Hepatocyte (in vitro differentiated cells): Measurements from ENCODE around the gene SIK3. TPM values are rescaled to one million over a fixed set of nuclear protein-coding genes. Genes with fewer than 3 reads are reported as not detected.
"Not testable (repeated sequence)": the region's sequence is repeated elsewhere in the genome, so short reads cannot be mapped to it uniquely, and the experiment has no call there.

Experiments used
- DNase-seq: peaks from one replicate; pipeline ENCODE4 v3.0.0-alpha.2; 2016; ENCODE audit warnings: low spot score
- H2AFZ ChIP-seq: fragments of 200-600 bp; sonication (generic); 2 replicates; pipeline ENCODE4 v1.6.0; 2016; ENCODE audit warnings: antibody characterized with exemption, mild to moderate bottlenecking
- H3K27ac ChIP-seq: fragments of 200-600 bp; sonication (generic); 2 replicates; pipeline ENCODE4 v1.5.1; 2016; ENCODE audit warnings: mild to moderate bottlenecking
- H3K27me3 ChIP-seq: fragments of 200-600 bp; sonication (generic); 2 replicates; pipeline ENCODE4 v1.6.1; 2016
- H3K36me3 ChIP-seq: fragments of 200-600 bp; sonication (generic); replicated peaks from 2 replicates; pipeline ENCODE4 v1.5.1; 2016; ENCODE audit warnings: low read depth; ENCODE audit not compliant: insufficient read depth
- H3K4me1 ChIP-seq: fragments of 200-600 bp; sonication (generic); 2 replicates; pipeline ENCODE4 v1.5.1; 2016; ENCODE audit warnings: mild to moderate bottlenecking, moderate library complexity; ENCODE audit not compliant: insufficient read depth
- H3K4me2 ChIP-seq: fragments of 200-600 bp; sonication (generic); 2 replicates; pipeline ENCODE4 v1.6.0; 2016
- H3K4me3 ChIP-seq: fragments of 200-600 bp; sonication (generic); 2 replicates; pipeline ENCODE4 v1.5.1; 2016; ENCODE audit warnings: mild to moderate bottlenecking
- H3K79me2 ChIP-seq: fragments of 200-600 bp; sonication (generic); 2 replicates; pipeline ENCODE4 v1.6.0; 2017; ENCODE audit warnings: mild to moderate bottlenecking
- H3K9me2 ChIP-seq: fragments of 200-600 bp; sonication (generic); replicated peaks from 2 replicates; pipeline ENCODE4 v1.6.0; 2017; ENCODE audit warnings: mild to moderate bottlenecking; ENCODE audit not compliant: insufficient read depth
- H3K9me3 ChIP-seq: fragments of 200-600 bp; sonication (generic); 2 replicates; pipeline ENCODE4 v1.5.1; 2016; ENCODE audit warnings: low read depth, mild to moderate bottlenecking
- H4K20me1 ChIP-seq: fragments of 200-600 bp; sonication (generic); 2 replicates; pipeline ENCODE4 v1.6.0; 2016; ENCODE audit warnings: mild to moderate bottlenecking; ENCODE audit not compliant: insufficient read depth, poor library complexity, severe bottlenecking
- EZH2 ChIP-seq: fragments of 200-600 bp; sonication (generic); IDR thresholded peaks from 2 replicates; pipeline ENCODE4 v1.6.1; 2016; ENCODE audit warnings: antibody characterized with exemption, mild to moderate bottlenecking, borderline replicate concordance
- EZH2phosphoT487 ChIP-seq: fragments of 200-600 bp; sonication (generic); IDR thresholded peaks from one replicate; pipeline ENCODE4 v1.6.1; 2018; ENCODE audit warnings: antibody characterized with exemption, mild to moderate bottlenecking, low read depth, moderate library complexity; ENCODE audit not compliant: unreplicated experiment, severe bottlenecking
- WGBS: methylation state at CpG from one replicate; pipeline ENCODE4 v1.1.6; 2016; ENCODE audit warnings: low lambda C conversion rate; ENCODE audit errors: missing lambda C conversion rate; 5-methylcytosine and 5-hydroxymethylcytosine counted together
- polyA plus RNA-seq: library from polyadenylated mRNA; unstranded; fragments of >200 nt; fragmentation: Nextera tagmentation; extraction: Ambion mirVana; gene quantifications from 2 replicates; pipeline ENCODE4 v1.2.1, GENCODE V29; 2016
- total RNA-seq: library from RNA; depleted of rRNA; stranded (reverse); fragments of >200 nt; gene quantifications from 2 replicates; pipeline ENCODE4 v1.2.3, GENCODE V29; 2014
- TF ChIP-seq, protein P1 (sequence below): fragments of 200-600 bp; sonication (generic); IDR thresholded peaks from 2 replicates; pipeline ENCODE4 v1.5.1; 2016; ENCODE audit warnings: antibody characterized with exemption, mild to moderate bottlenecking; ENCODE audit not compliant: poor library complexity

SIK3 gene
- total and polyA plus RNA-seq, 2 experiments from 2014 or later: 15.8 to 17.7 TPM

DNA sequence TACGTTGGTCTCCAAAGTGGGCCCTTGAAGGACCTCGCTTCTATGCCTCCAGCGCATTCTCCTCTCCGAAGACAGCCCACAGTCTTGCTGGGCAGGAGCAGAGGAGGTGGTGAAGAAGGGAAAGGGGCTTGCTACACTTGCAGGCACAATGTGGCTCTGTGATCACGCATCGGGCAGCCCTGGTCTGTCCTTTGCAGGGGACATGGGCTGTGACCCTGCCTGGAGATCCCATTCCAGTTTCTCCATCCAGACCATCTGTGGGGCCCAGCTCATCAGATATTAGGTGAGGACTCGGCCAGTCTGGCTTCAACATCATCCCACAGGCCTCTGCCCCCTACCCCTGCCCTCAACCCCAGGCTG is 261.6 kb downstream of the SIK3 start:
- Histone ChIP-seq H3K9me3 (no peaks in the 10 kb centered on the region), H3K4me3 (no peak overlapping the region), H3K4me1 (peaks cover 39% of the 10 kb centered on the region), H3K36me3 (no peaks in the 10 kb centered on the region), H3K27me3 (no peaks in the 10 kb centered on the region), H3K27ac (peak overlapping the region; percentile 88), H2AFZ (no peak overlapping the region), H4K20me1 (no peaks in the 10 kb centered on the region), H3K9me2 (no peaks in the 10 kb centered on the region), H3K4me2 (peak overlapping the region; percentile 83), H3K79me2 (peaks cover 5% of the 10 kb centered on the region)
- no peak for TF ChIP-seq EZH2
- no peak for TF ChIP-seq EZH2phosphoT487
- TF ChIP-seq, protein P1, sequence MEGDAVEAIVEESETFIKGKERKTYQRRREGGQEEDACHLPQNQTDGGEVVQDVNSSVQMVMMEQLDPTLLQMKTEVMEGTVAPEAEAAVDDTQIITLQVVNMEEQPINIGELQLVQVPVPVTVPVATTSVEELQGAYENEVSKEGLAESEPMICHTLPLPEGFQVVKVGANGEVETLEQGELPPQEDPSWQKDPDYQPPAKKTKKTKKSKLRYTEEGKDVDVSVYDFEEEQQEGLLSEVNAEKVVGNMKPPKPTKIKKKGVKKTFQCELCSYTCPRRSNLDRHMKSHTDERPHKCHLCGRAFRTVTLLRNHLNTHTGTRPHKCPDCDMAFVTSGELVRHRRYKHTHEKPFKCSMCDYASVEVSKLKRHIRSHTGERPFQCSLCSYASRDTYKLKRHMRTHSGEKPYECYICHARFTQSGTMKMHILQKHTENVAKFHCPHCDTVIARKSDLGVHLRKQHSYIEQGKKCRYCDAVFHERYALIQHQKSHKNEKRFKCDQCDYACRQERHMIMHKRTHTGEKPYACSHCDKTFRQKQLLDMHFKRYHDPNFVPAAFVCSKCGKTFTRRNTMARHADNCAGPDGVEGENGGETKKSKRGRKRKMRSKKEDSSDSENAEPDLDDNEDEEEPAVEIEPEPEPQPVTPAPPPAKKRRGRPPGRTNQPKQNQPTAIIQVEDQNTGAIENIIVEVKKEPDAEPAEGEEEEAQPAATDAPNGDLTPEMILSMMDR: no peak
- WGBS: 86% methylated on average over 7 of the region's 7 CpGs
- DNase-seq: no peak

DNA sequence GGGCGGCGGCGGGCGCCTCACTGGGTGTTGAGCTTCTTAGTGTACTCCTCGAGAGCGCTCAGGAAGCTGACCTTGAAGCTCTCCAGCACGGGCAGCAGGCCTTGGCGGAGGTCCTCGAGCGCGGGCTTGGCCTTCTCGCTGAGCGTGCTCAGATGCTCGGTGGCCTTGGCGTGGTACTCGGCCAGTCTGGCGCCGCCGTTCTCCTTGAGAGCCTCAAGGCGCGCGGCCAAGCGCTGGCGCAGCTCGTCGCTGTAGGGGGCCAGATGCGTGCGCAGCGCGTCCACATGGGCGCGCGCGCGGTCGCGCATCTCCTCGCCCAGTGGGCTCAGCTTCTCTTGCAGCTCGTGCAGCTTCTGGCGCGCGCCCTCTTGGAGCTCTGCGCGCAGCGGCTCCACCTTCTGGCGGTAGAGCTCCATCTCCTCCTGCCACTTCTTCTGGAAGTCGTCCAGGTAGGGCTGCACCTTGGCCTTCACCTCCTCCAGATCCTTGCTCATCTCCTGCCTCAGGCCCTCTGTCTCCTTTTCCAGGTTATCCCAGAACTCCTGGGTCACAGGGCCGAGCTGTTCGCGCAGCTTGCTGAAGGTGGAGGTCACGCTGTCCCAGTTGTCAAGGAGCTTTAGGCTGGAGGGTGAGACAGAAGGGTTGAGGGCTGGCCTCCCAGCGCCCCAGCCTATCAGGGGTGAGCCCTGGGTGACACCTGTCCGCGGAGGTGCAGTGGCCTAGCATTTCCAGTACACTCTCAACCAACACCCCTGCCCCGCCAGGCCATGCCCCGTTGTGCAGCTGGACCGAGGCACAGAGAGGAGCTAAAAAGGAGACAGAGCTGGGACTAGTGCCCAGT is 262.2 kb downstream of the SIK3 start:
- 14% methylated on average over 57 of the region's 57 CpGs for WGBS
- H3K4me1 ChIP-seq: peaks cover 39% of the 10 kb centered on the region
- H3K4me2 ChIP-seq: peak overlapping the region; percentile 83
- H3K9me2 ChIP-seq: no peaks in the 10 kb centered on the region
- H2AFZ ChIP-seq: peak overlapping the region; percentile 61
- peaks cover 5% of the 10 kb centered on the region for H3K79me2 ChIP-seq
- H3K36me3 ChIP-seq: no peaks in the 10 kb centered on the region
- DNase-seq: peak; percentile 95
- H3K27me3 ChIP-seq: no peaks in the 10 kb centered on the region
- peak overlapping the region; percentile 88 for H3K27ac ChIP-seq
- H3K9me3 ChIP-seq: no peaks in the 10 kb centered on the region
- TF ChIP-seq, protein P1: peak; percentile 65
- no peak for TF ChIP-seq EZH2
- no peaks in the 10 kb centered on the region for H4K20me1 ChIP-seq
- H3K4me3 ChIP-seq: no peak overlapping the region

DNA sequence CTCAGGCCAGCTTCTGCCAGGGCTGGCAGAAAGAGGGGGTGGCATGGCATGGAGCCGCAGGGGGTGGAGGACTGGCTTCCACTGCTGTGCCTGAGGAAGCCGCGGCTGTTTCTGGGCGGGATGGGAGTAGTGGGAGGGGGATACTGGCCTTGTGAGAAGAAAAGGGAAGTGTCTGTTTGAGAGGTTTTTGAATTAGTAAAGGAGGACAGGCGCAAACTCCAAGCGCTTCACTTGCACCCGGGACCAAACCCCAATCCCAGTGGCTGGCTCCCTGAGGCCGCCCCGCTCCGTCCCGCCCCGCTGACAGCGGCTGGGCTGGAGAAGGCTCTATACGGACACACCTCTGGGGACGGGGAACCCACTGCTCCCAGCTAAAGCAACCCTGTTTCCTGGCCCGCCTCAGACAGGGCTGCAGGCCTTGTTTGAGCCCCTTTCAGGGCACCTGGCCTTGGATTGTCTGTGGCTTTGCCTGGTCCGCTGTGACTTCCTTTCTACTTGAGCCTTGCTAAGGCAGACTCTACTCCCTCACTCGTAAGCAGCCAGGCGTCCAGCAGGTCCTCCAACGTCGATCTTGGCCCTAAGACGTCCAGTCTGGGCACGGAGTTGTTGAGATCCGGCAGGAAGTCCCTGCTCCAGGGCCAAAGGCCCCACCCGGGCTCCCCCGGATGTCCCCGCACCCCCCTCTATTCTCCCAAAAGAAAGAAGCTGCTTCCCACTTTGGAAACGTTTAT is 263.0 kb downstream of the SIK3 start:
- no peaks in the 10 kb centered on the region for H3K36me3 ChIP-seq
- peak overlapping the region; percentile 83 for H3K4me2 ChIP-seq
- H3K4me3 ChIP-seq: no peak overlapping the region
- H3K4me1 ChIP-seq: peaks cover 40% of the 10 kb centered on the region
- H3K9me3 ChIP-seq: no peaks in the 10 kb centered on the region
- TF ChIP-seq EZH2phosphoT487: no peak
- TF ChIP-seq, protein P1: no peak
- H2AFZ ChIP-seq: peak overlapping the region; percentile 61
- H3K79me2 ChIP-seq: peaks cover 5% of the 10 kb centered on the region
- no peaks in the 10 kb centered on the region for H4K20me1 ChIP-seq
- DNase-seq: no peak
- WGBS: 67% methylated on average over 25 of the region's 28 CpGs
- no peaks in the 10 kb centered on the region for H3K27me3 ChIP-seq
- no peaks in the 10 kb centered on the region for H3K9me2 ChIP-seq
- peak overlapping the region; percentile 88 for H3K27ac ChIP-seq

DNA sequence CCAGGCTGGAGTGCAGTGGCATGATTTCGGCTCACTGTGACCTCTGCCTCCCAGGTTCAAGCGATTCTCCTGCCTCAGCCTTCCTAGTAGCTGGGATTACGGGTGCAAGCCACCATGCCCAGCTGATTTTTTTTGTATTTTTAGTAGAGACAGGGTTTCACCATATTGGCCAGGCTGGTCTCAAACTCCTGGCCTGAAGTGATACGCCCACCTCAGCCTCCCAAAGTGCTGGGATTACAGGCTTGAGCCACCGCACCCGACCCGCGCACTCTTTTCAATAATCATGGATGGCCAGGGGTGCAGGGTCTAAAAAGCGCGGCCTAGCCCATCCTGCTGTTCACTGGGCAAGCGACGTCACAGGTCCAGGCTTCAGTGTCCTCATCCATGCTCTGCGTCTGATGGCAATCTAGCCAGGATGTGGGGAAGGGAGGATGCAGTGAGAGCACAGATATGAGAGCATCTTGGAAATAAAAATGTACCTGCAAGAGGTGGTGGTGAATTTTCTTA is 263.6 kb downstream of the SIK3 start:
- not testable (repeated sequence) for H4K20me1 ChIP-seq, H3K36me3 ChIP-seq, H2AFZ ChIP-seq, H3K4me3 ChIP-seq, H3K79me2 ChIP-seq, H3K9me3 ChIP-seq, DNase-seq, H3K9me2 ChIP-seq, H3K27me3 ChIP-seq
- Histone ChIP-seq H3K4me2 (peak overlapping the region; percentile 83), H3K4me1 (peaks cover 43% of the 10 kb centered on the region), H3K27ac (peak overlapping the region; percentile 88)
- 80% methylated on average over 13 of the region's 13 CpGs for WGBS
